Endodermal cell (in vitro differentiated cells): ENCODE measurements around the gene ZNF264. TPM values are rescaled to one million over a fixed set of nuclear protein-coding genes. Genes with fewer than 3 reads are reported as not detected.

ENCODE experiments used
- DNase-seq: peaks from one replicate; pipeline ENCODE4 v3.0.0-alpha.2; 2017
- H3K27ac ChIP-seq: 2 replicates; pipeline ENCODE4 v1.5.1; 2013; ENCODE audit warnings: mild to moderate bottlenecking, low read depth, low read length, moderate library complexity
- H3K27me3 ChIP-seq: 2 replicates; pipeline ENCODE4 v1.6.1; 2013; ENCODE audit warnings: mild to moderate bottlenecking, low read length, moderate library complexity; ENCODE audit not compliant: insufficient read depth, control insufficient read depth, poor library complexity, severe bottlenecking
- H3K36me3 ChIP-seq: 2 replicates; pipeline ENCODE4 v1.7.0; 2013; ENCODE audit warnings: mild to moderate bottlenecking, low read length, moderate library complexity; ENCODE audit not compliant: control insufficient read depth, insufficient read depth
- H3K4me1 ChIP-seq: one replicate; pipeline ENCODE4 v1.7.0; 2013; ENCODE audit warnings: low read length; ENCODE audit not compliant: control insufficient read depth, insufficient read depth
- H3K4me3 ChIP-seq: 2 replicates; pipeline ENCODE4 v1.5.1; 2013; ENCODE audit warnings: mild to moderate bottlenecking, low read length, moderate library complexity
- H3K9ac ChIP-seq: 2 replicates; pipeline ENCODE4 v1.6.1; 2013; ENCODE audit warnings: mild to moderate bottlenecking, low read length, moderate library complexity; ENCODE audit not compliant: poor library complexity, severe bottlenecking; ENCODE audit errors: extremely low read depth
- H3K9me3 ChIP-seq: 2 replicates; pipeline ENCODE4 v1.6.1; 2013; ENCODE audit warnings: mild to moderate bottlenecking, low read length, moderate library complexity; ENCODE audit not compliant: control insufficient read depth
- H3K27ac Mint-ChIP-seq: 2 replicates; pipeline ENCODE4 v1.8.0; 2020; ENCODE audit warnings: mixed read lengths
- H3K27me3 Mint-ChIP-seq: 2 replicates; pipeline ENCODE4 v1.8.0; 2021; ENCODE audit warnings: mild to moderate bottlenecking, mixed read lengths; ENCODE audit not compliant: insufficient read depth
- H3K36me3 Mint-ChIP-seq: 2 replicates; pipeline ENCODE4 v1.8.0; 2020; ENCODE audit warnings: low read depth, mixed read lengths
- H3K4me1 Mint-ChIP-seq: 2 replicates; pipeline ENCODE4 v1.8.0; 2020; ENCODE audit warnings: mixed read lengths
- H3K4me3 Mint-ChIP-seq: 2 replicates; pipeline ENCODE4 v1.8.0; 2020; ENCODE audit warnings: mild to moderate bottlenecking, moderate library complexity, mixed read lengths
- H3K9me3 Mint-ChIP-seq: 2 replicates; pipeline ENCODE4 v1.8.0; 2020; ENCODE audit warnings: mild to moderate bottlenecking, mixed read lengths
- CTCF ChIP-seq: fragments of 200-600 bp; sonication (generic); conservative IDR thresholded peaks from 2 replicates; pipeline ENCODE4 v1.5.0; 2021; ENCODE audit warnings: antibody characterized with exemption, mild to moderate bottlenecking
- WGBS, 2 experiments: methylation state at CpG; one replicate each; pipeline versions ENCODE4 v1.1.5 to v1.1.7; 2013; ENCODE audit warnings: missing lambda C conversion rate in 2 of 2, mixed read lengths in 1 of 2; ENCODE audit not compliant: insufficient coverage in 1 of 2, insufficient read length in 1 of 2; 5-methylcytosine and 5-hydroxymethylcytosine counted together
- total RNA-seq, 2 donors: library from RNA; stranded (reverse); fragmentation: NEBNext Ultra II Directional in 1 of 2; extraction: Animal tissue kit (Norgen Biotek cat#: 25700) in 1 of 2; gene quantifications; 2 replicates in 1 of 2; 3 replicates in 1 of 2; pipeline ENCODE4 v1.2.1, GENCODE V29; 2021

ZNF264 gene
- total RNA-seq, 2 donors from 2014 or later, result 29.8 to 38.4 TPM

GRCh38 chr19:57245066-57245465 lies 53.8 kb downstream of the ZNF264 start:
- no peaks in the 10 kb centered on the region for H3K4me1 ChIP-seq
- 94 to 96% methylated on average over 4 to 5 of the region's 5 CpGs for WGBS, 2 experiments
- no peak overlapping the region for H3K27ac ChIP-seq
- H3K9ac ChIP-seq, result no peak overlapping the region
- H3K4me3 ChIP-seq, result no peak overlapping the region
- H3K36me3 ChIP-seq, result peaks cover 43% of the 10 kb centered on the region
- no peak for DNase-seq
- Mint-ChIP-seq H3K9me3 (no peaks in the 10 kb centered on the region), H3K4me1 (peaks cover 9% of the 10 kb centered on the region), H3K27ac (no peak overlapping the region), H3K4me3 (no peak overlapping the region), H3K36me3 (peaks cover 52% of the 10 kb centered on the region), H3K27me3 (no peaks in the 10 kb centered on the region)
- no peaks in the 10 kb centered on the region for H3K9me3 ChIP-seq
- TF ChIP-seq CTCF, result no peak
- H3K27me3 ChIP-seq, result no peaks in the 10 kb centered on the region

- no peaks in the 10 kb centered on the region for H3K9me3 Mint-ChIP-seq
- Histone ChIP-seq H3K36me3 (peaks cover 49% of the 10 kb centered on the region), H3K27me3 (no peaks in the 10 kb centered on the region), H3K4me3 (no peak overlapping the region), H3K27ac (no peak overlapping the region), H3K4me1 (no peaks in the 10 kb centered on the region), H3K9ac (no peak overlapping the region), H3K9me3 (no peaks in the 10 kb centered on the region)
- H3K4me1 Mint-ChIP-seq, result peaks cover 9% of the 10 kb centered on the region
- H3K27me3 Mint-ChIP-seq, result no peaks in the 10 kb centered on the region
- TF ChIP-seq CTCF, result no peak
- 94 to 95% methylated on average over 5 to 6 of the region's 6 CpGs for WGBS, 2 experiments
- H3K4me3 Mint-ChIP-seq, result no peak overlapping the region
- H3K27ac Mint-ChIP-seq, result no peak overlapping the region
- H3K36me3 Mint-ChIP-seq, result peaks cover 61% of the 10 kb centered on the region
- DNase-seq, result no peak
Observed at GRCh38 chr19:57245959-57246358, 54.7 kb downstream of the ZNF264 start.

GRCh38 chr19:57248646-57249045 lies 57.3 kb downstream of the ZNF264 start:
- peaks cover 67% of the 10 kb centered on the region for H3K36me3 ChIP-seq

More at GRCh38 chr19:57248646-57249045, 57.3 kb downstream of the ZNF264 start:
- no peak overlapping the region for H3K9ac ChIP-seq
- no peak for TF ChIP-seq CTCF
- no peaks in the 10 kb centered on the region for H3K9me3 Mint-ChIP-seq
- no peaks in the 10 kb centered on the region for H3K27me3 Mint-ChIP-seq
- H3K4me3 Mint-ChIP-seq, result no peak overlapping the region
- H3K4me1 ChIP-seq, result no peaks in the 10 kb centered on the region
- H3K36me3 Mint-ChIP-seq, result peaks cover 69% of the 10 kb centered on the region
- peak; percentile 13 for DNase-seq
- no peaks in the 10 kb centered on the region for H3K27me3 ChIP-seq
- no peak overlapping the region for H3K27ac Mint-ChIP-seq
- 88 to 94% methylated on average over 4 to 6 of the region's 6 CpGs for WGBS, 2 experiments
- no peak overlapping the region for H3K4me3 ChIP-seq
- H3K9me3 ChIP-seq, result no peaks in the 10 kb centered on the region
- H3K27ac ChIP-seq, result no peak overlapping the region
- H3K4me1 Mint-ChIP-seq, result peaks cover 6% of the 10 kb centered on the region
